ENCODE measurements around the gene BMAL1.
"Not testable (repeated sequence)": the region's sequence is repeated elsewhere in the genome, so short reads cannot be mapped to it uniquely, and the experiment has no call there.

GRCh38 chr11:13398335-13398734 lies 120.7 kb downstream of the BMAL1 start:
- TF ChIP-seq POLR2A, CTCF (IDR thresholded peaks at IDR 0.05): not testable (repeated sequence)
